NCI-H128 (cell line): Measurements from ENCODE around the gene TMEM17.

ENCODE experiments used
- DNase-seq: peaks from one replicate; lab custom pipeline; 2025; ENCODE audit not compliant: unreplicated experiment; lab: John Stamatoyannopoulos, UW

TMEM17 gene

GRCh38 chr2:62473246-62473827, 32.7 kb downstream of the TMEM17 start:
- no peak for DNase-seq

- no peak for DNase-seq
These were observed 33.7 kb downstream of the TMEM17 start for GRCh38 chr2:62472312-62472711.

- DNase-seq: no peak
These were observed 34.2 kb downstream of the TMEM17 start for GRCh38 chr2:62471816-62472215.

DNA sequence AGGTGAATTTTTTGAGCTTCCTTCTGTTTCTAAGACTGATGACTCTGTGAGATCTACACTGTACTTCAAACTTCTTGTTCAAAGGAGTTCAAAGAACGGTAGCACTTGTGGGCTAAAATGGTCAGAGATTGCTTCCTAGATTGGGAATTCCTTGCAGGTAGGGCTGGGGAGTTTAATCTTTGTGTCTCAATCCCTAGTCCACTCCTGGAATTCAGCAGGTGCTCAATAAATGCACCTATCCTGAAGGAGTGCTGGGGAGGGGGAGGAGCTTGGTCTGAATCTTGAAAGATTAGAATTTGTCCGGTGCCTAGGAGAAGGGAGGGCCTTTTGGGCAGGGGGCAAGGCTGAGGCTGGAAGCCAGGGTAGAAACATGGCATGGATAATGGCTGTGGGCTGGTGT, 34.6 kb downstream of the TMEM17 start:
- no peak for DNase-seq

GRCh38 chr2:62469548-62469947, 36.4 kb downstream of the TMEM17 start:
- no peak for DNase-seq

- no peak for DNase-seq
These were observed 36.9 kb downstream of the TMEM17 start for GRCh38 chr2:62469114-62469513.

- DNase-seq: no peak
These were observed 38.3 kb downstream of the TMEM17 start for GRCh38 chr2:62467475-62468321.

DNA sequence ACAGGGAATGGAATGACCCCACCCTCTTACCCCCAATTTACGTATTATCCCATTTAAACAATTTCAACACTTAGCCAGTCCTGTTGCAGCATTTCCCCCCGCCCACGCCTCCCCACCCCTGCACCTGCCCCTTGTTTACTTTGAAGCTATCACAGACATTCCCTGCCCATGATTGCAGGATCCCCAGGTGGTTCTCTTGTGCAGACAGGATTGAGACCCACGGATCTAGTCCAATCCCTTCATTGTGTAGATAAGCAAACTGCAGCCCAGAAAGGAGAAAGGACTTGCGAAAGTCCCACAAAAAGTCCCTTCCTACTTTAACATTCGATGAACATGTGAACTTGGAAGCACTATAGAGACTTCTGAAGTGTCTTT, 38.9 kb downstream of the TMEM17 start:
- DNase-seq: no peak

- no peak for DNase-seq
These were observed 39.5 kb downstream of the TMEM17 start for GRCh38 chr2:62466503-62466854.

- no peak for DNase-seq
These were observed 40.1 kb downstream of the TMEM17 start for GRCh38 chr2:62465741-62466502.

GRCh38 chr2:62465039-62465740, 40.8 kb downstream of the TMEM17 start:
- no peak for DNase-seq

- no peak for DNase-seq
These were observed 41.6 kb downstream of the TMEM17 start for GRCh38 chr2:62464221-62465007.

DNA sequence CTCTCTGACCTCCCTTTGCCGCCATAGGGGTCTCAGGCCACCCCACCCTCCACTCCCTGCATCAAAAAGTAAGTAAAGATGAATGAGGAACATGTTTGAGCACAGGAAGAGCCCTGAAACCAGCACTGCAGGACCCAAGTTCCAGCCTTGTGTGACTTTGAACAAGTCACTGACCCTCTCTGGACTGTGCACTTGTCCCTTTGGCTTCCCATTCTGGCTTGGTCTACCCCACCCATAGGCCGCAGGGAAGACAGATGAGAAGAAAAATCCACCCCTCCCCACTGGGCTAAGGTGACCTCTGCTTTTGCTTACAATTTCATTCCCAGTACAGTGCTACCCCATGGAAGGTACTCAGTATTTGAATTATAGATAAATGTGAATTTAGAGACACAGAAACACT, 43.8 kb downstream of the TMEM17 start:
- DNase-seq: no peak

- no peak for DNase-seq
These were observed 44.3 kb downstream of the TMEM17 start for GRCh38 chr2:62461707-62462106.

GRCh38 chr2:62461017-62461553, 44.9 kb downstream of the TMEM17 start:
- DNase-seq: no peak

- DNase-seq: no peak
These were observed 45.8 kb downstream of the TMEM17 start for GRCh38 chr2:62460175-62460574.

GRCh38 chr2:62459672-62460071, 46.3 kb downstream of the TMEM17 start:
- DNase-seq: no peak

GRCh38 chr2:62459106-62459505, 46.9 kb downstream of the TMEM17 start:
- DNase-seq: no peak

DNA sequence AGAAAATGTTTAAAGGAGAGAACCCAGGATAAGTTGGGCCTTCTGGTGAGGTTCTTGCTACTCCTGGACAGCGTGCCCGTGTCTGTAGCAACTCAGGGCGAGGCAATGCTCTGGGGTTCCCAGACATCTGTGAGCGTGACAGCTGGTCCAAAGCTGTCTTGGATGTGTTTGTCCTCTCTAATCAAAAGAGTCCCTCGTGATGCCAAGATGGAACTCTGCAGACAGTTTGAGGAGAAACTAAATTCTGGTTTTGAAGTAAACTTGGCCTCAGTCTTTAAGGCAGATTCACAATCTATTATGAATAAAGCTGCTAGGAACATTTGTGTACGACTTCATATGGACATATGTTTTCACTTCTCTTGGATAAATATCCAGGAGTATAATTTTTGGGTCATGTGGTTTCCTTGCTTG, 47.3 kb downstream of the TMEM17 start:
- no peak for DNase-seq

GRCh38 chr2:62458206-62458641, 47.8 kb downstream of the TMEM17 start:
- DNase-seq: no peak
